HG03066 (cell line): ENCODE data around the gene SPAG17.

Source experiments
- ATAC-seq: cut with Tn5 transposase; IDR thresholded peaks from one replicate; pipeline ENCODE4 v1.9.1; 2021; ENCODE audit warnings: low read depth; ENCODE audit not compliant: unreplicated experiment

The SPAG17 gene

GRCh38 chr1:117919376-117919775 is 265.7 kb downstream of the SPAG17 start:
- no peak for ATAC-seq

DNA sequence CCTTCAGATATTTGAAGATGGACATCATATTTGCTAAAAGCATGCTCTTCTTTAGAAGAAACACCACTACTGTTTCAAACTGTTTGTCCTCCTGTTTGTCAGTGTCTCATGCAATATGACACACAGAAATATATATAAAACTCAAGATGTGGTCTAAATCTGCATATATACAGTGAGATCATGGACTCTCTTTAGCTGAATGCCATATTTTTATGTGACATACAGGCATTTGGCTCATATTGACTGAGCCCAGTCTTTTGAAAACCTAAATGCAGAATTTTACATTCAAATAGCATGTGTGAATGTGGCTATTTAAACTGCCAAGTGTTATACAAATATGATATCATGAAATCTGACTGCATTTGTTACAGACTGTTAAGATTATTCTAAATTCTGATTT is 274.0 kb downstream of the SPAG17 start:
- ATAC-seq = no peak

DNA sequence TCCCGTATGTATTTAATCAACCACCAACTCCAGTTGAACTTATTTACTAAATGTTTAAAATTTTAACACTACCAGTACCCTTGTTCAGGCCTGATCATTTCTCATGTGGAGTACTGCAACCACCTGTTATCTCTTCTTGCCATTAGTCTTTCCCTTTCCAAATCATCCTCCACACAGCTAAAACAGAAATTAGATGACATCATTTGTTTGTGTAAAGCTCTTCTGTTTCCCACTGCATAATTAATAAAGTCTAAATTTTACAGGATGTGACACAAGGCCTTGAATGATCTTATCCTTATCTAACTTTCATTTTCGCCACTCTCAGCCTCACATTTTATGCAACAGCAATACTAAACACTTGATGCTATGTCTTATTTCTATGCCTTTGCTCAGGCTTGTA is 280.0 kb downstream of the SPAG17 start:
- no peak for ATAC-seq

DNA sequence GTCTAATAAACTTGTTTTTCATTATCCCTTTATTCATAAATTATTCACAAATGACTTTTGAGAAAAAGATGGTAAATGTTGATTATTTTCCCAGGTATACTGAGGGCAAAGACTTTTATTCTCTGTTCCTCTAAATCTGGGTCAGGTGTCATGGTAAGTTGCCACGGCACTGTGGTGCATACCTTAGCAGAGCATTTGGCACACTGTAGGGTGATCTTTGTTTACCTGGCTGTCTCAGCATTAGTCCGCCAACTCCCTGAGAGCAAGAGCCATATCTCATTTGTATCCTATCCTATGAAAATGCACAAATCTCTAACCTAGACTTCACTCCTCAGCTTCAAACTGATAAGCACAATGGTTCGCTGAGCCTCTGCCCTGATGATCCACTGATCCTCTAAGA is 280.5 kb downstream of the SPAG17 start:
- no peak for ATAC-seq
